Thymus (tissue), 11 donors: ENCODE results near the gene GSDME. TPM values are rescaled to one million over a fixed set of nuclear protein-coding genes. Genes with fewer than 3 reads are reported as not detected.

Experiments used
- DNase-seq, 9 donors: peaks; one replicate each; pipeline ENCODE4 v3.0.0-alpha.2; 2013; ENCODE audit warnings: low spot score in 9 of 9, low read depth in 6 of 9, missing footprints in 1 of 9
- H3K27ac ChIP-seq, 2 donors: one replicate each; pipeline ENCODE4 v1.5.1; 2013; ENCODE audit warnings: control low read depth in 1 of 2, low read depth in 1 of 2, low read length in 1 of 2, mild to moderate bottlenecking in 1 of 2, moderate library complexity in 1 of 2
- H3K27me3 ChIP-seq, 2 donors: one replicate each; pipeline ENCODE4 v1.5.1; 2013; ENCODE audit warnings: low read length in 1 of 2; ENCODE audit not compliant: control insufficient read depth in 2 of 2, insufficient read depth in 1 of 2
- H3K36me3 ChIP-seq, 2 donors: one replicate each; pipeline ENCODE4 v1.5.1; 2013; ENCODE audit warnings: low read length in 1 of 2, mild to moderate bottlenecking in 1 of 2, moderate library complexity in 1 of 2; ENCODE audit not compliant: control insufficient read depth in 2 of 2, insufficient read depth in 2 of 2
- H3K4me1 ChIP-seq, 2 donors: one replicate each; pipeline ENCODE4 v1.5.1; 2013; ENCODE audit warnings: low read length in 2 of 2; ENCODE audit not compliant: control insufficient read depth in 2 of 2, insufficient read depth in 2 of 2
- H3K4me3 ChIP-seq, 2 donors: one replicate each; pipeline ENCODE4 v1.5.1; 2013; ENCODE audit warnings: low read length in 2 of 2, control low read depth in 1 of 2, mild to moderate bottlenecking in 1 of 2
- H3K9me3 ChIP-seq, 2 donors: one replicate each; pipeline ENCODE4 v1.5.1; 2013; ENCODE audit warnings: low read length in 1 of 2, mild to moderate bottlenecking in 1 of 2; ENCODE audit not compliant: control insufficient read depth in 2 of 2, insufficient read depth in 1 of 2
- WGBS: extraction: QIAGEN DNeasy Blood & Tissue Kit; methylation state at CpG from one replicate; pipeline ENCODE4 v1.1.7; 2013; 5-methylcytosine and 5-hydroxymethylcytosine counted together
- polyA plus RNA-seq: library from polyadenylated mRNA; stranded (reverse); fragments of 200-250 nt; gene quantifications from one replicate; pipeline ENCODE4 v1.2.3, GENCODE V29; 2013
- total RNA-seq: library from RNA; stranded (reverse); fragments of 120-200 nt; gene quantifications from one replicate; pipeline ENCODE4 v1.2.4, GENCODE V29; 2013
- donor health status: healthy.

Gene GSDME
- total and polyA plus RNA-seq, 2 donors: 1.9 to 10.7 TPM

DNA sequence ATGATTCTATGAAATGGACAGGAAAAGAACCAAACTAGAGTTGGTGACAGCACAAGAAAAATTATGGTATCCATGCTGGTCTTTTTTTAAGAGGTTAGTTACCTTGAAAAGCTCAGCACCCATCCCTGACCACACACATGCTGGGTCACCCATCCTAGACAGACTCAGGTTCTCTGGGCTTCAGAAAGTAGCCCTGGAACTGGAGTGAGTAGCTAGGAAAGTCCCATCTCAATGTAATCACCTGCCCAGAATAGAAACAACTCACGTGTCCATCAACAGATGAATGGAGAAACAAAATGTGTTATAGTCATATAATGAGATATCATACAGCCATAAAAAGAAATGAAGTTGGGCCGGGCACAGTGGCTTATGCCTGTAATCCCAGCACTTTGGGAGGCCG, 37.0 kb downstream of the GSDME start:
- Histone ChIP-seq H3K27ac (no peak overlapping the region), H3K4me3 (no peak overlapping the region), H3K27me3 (no peaks in the 10 kb centered on the region), H3K4me1 (peaks cover 5 to 33% of the 10 kb centered on the region in 2 donors), H3K9me3 (no peaks in the 10 kb centered on the region), H3K36me3 (no peaks in the 10 kb centered on the region)
- WGBS: 97% methylated on average over 3 of the region's 3 CpGs
- no peak for DNase-seq

DNA sequence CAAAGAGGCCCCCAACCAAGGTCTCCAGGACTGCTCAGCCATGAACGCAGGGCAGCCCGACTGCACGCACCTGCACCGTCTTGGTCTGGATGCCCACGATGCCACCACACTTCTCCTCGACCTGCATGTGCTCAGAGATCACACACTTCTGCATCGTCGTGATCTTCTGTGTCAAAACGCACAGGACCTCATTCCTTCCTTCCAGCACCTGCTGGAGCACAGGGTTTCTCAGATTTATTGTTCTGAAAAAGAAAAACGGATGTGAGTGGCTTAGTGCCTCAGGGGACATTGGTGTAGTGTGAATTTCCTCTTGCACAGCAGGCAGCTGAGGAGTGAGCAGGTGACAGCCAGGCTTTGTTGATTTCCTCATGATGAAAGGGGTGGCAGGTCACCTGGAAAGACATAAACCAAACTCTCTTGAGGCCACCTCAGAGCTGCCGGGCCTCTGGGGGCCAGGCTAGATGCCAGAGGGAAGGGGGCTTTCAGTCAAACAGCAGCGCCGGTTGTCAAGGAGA, 38.2 kb downstream of the GSDME start:
- peaks cover 5 to 34% of the 10 kb centered on the region in 2 donors for H3K4me1 ChIP-seq
- peak in 6 of 9 donors; percentile 20 to 70 (median 34) for DNase-seq
- no peaks in the 10 kb centered on the region for H3K27me3 ChIP-seq
- H3K36me3 ChIP-seq: no peaks in the 10 kb centered on the region
- H3K27ac ChIP-seq: peak overlapping the region in 1 of 2 donors; percentile 56
- 33% methylated on average over 13 of the region's 13 CpGs for whole genome bisulfite sequencing
- H3K9me3 ChIP-seq: no peaks in the 10 kb centered on the region
- H3K4me3 ChIP-seq: no peak overlapping the region

DNA sequence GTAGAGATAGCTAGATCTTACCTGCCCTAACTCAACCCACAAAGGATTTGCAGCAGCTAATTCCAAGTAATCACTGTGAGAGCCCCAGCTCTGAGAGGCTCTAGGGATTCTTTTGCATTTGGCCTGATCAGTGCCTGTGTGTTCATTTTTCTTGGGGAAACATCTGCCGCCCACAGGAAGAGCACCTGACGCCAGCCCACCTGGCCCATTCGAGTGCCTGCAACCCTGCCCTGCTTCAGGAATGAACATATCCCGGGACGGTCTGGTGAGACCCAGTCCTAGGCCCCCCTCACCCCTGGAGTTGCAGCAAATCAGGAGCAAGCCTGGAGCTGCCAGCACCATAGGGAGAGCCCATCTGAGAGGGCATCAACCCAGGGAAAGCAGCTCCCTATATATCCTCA, 38.8 kb downstream of the GSDME start:
- no peak for DNase-seq
- 44% methylated on average over 5 of the region's 5 CpGs for WGBS
- Histone ChIP-seq H3K4me1 (peaks cover 5 to 34% of the 10 kb centered on the region in 2 donors), H3K9me3 (no peaks in the 10 kb centered on the region), H3K36me3 (no peaks in the 10 kb centered on the region), H3K4me3 (no peak overlapping the region), H3K27me3 (no peaks in the 10 kb centered on the region), H3K27ac (peak overlapping the region in 1 of 2 donors; percentile 56)

DNA sequence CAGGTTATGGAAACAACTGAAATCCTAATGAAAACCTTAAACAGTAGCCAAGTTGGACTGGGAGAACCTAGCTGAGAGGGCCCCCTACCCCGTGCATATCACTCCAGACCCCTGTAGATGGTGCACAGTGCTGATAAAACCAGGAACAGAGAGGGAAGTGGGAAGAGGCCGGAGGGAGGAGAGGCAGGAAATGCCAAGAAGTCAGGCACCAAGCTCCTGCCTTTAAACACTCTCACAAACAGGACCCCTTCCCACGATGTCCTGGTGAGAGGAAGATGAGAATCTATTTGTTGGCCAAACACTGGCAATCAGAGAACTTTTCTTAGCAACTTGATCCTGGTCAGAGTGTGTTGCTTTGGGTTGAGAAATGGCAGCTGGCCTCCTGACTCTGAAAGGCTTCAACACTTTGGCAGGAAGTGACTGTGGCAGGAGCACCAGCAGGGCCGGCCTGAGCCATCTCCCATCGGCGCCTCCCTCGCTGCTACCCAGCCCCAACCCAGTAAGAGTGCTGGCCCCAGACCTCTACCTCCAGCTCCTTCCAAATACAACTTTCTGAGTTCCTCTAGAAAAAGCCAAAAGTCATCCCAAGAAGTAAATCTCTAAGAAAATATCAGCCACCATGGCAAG, 39.5 kb downstream of the GSDME start:
- H3K4me3 ChIP-seq: no peak overlapping the region
- 67% methylated on average over 7 of the region's 7 CpGs for WGBS
- no peak overlapping the region for H3K27ac ChIP-seq
- H3K36me3 ChIP-seq: no peaks in the 10 kb centered on the region
- H3K27me3 ChIP-seq: no peaks in the 10 kb centered on the region
- no peaks in the 10 kb centered on the region for H3K9me3 ChIP-seq
- peaks cover 5 to 34% of the 10 kb centered on the region in 2 donors for H3K4me1 ChIP-seq
- no peak for DNase-seq

DNA sequence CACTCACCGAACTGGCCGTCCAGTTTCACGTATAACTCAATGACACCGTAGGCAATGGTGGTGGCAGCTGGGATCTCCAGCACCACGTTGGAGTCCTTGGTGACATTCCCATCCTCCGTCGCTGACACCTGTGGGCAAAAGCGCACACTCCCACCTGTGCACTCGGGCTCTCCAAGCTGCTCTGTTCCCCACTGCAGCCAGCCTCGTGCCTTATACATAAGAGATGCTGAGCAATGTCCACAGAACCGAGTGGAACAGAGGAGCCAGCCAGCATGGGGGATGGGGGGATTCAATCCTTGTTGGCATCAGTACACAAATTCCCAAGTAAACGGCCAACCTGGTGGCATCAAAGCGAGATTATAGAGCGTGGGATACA, 40.0 kb downstream of the GSDME start:
- 90% methylated on average over 14 of the region's 14 CpGs for WGBS
- no peak for DNase-seq

DNA sequence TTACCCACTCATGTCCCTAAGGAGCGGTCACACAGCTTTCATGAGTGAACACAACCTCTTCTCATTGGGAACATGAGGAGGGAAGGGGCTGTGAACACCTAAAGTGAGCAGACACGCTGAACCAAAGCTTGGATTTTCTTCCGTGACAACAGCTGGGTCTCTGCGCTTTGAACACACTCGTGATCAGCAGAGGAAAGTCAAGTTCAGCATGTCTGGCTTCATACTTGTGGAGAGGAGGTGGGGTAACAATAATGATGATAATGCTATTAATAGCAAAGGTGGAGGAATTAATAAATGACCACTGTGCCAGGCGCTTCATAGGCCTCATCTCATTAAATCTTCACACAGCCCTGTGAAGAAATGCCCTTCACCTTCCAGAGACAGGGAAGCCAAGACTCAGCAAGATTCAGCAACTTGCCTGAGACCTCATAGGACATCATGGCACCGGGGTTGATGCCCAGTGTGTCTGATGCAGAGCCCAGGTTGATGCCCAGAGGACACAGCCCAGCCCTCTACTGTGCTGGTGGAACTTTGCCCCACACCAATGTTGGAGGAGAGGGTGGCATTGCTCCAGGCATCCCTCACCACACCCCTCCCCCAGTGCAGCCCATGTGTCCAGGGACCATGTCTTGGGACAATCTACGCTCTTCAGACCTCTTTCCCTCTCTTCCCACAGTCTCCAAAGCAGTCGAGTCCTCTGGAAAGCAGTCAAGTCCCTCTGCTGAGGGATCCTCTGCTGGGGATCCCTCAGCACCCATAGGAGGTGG, 40.6 kb downstream of the GSDME start:
- no peak for DNase-seq
- peaks cover 5 to 34% of the 10 kb centered on the region in 2 donors for H3K4me1 ChIP-seq

More for the DNA sequence above, 40.0 kb downstream of the GSDME start:
- Histone ChIP-seq H3K4me3 (no peak overlapping the region), H3K27ac (no peak overlapping the region), H3K27me3 (no peaks in the 10 kb centered on the region), H3K4me1 (peaks cover 5 to 34% of the 10 kb centered on the region in 2 donors), H3K9me3 (no peaks in the 10 kb centered on the region), H3K36me3 (no peaks in the 10 kb centered on the region)

DNA sequence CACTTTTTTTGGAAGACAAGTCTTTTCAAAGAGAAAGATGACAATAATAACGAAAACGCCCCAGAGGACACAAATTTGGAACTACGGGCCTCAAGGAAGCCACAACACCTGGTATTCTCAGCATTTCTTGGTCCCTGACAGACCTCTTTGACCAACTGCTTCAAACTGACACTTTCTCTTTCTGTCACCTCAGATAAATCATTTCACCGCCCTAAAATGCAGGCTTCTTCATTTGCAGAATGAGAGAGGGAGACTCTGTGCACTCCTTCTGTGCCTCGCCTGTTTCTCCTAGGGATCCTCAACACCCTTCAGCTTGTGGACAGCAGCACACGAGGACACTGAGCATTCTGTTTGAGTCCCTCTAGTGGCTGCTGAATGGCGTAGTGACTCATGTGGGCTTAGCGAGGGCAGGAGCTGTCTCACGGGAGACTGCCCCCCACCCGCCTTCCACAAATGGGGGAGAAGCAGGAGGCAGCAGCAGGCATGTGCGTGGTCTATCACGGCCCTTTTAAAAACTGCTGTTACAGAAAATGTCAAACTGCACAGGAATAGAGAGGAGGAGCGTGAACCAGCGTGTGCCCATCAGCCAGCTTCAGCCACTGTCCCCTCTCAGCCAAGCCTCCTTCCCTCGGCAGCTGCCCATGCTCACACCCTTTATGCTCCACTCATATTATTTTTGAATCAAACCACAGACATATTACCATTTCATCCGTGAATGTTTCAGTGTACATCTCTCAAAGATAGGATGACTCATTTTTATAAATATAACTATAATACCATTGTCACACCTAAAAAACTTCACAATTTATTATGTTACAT, 41.4 kb downstream of the GSDME start:
- peak in 3 of 9 donors; percentile 19 to 49 (median 32) for DNase-seq
- WGBS: 32% methylated on average over 16 of the region's 16 CpGs
- Histone ChIP-seq H3K9me3 (no peaks in the 10 kb centered on the region), H3K4me1 (peaks cover 5 to 34% of the 10 kb centered on the region in 2 donors), H3K36me3 (no peaks in the 10 kb centered on the region), H3K27me3 (no peaks in the 10 kb centered on the region), H3K27ac (no peak overlapping the region), H3K4me3 (no peak overlapping the region)

More for the DNA sequence above, 40.6 kb downstream of the GSDME start:
- Histone ChIP-seq H3K9me3 (no peaks in the 10 kb centered on the region), H3K27me3 (no peaks in the 10 kb centered on the region), H3K27ac (no peak overlapping the region), H3K4me3 (no peak overlapping the region), H3K36me3 (no peaks in the 10 kb centered on the region)
- WGBS: 95% methylated on average over 9 of the region's 9 CpGs

DNA sequence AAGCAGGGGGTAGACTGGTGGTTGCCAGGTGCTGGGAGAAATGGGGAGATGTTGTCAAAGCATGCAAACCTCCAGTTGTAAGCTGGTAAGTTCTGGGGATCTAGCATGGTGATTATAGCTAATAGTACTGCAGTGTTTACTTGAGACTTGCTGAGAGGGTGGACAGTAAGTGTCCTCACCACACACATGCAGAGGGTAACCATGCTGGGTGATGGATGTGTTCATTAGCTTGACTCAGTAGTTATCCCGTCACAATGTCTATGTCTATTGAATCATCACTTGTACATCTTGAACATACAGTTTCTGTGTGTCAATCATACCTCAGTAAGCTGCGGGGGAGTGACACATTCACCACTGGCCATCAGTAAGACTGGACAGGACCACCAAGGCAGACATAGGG, 42.1 kb downstream of the GSDME start:
- 98% methylated on average over 2 of the region's 2 CpGs for WGBS
- H3K36me3 ChIP-seq: no peaks in the 10 kb centered on the region
- H3K4me3 ChIP-seq: no peak overlapping the region
- H3K27me3 ChIP-seq: no peaks in the 10 kb centered on the region
- DNase-seq: no peak
- H3K27ac ChIP-seq: no peak overlapping the region
- peaks cover 5 to 34% of the 10 kb centered on the region in 2 donors for H3K4me1 ChIP-seq
- no peaks in the 10 kb centered on the region for H3K9me3 ChIP-seq

DNA sequence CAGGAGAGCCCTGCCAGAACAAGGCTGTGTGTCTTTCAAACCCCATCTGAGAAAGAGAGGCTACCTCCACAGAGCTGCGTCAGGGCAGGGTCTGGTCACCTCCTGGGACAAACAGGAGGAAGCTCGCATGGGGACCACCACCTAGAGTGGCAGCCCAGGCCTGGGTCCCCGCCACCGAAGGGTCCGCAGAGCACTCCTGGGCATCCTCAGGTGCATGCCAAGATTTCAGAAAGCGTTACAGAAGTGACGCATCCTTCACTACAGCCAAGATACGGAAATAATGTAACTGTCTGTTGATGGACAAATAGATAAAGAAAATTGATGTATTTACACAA, 42.6 kb downstream of the GSDME start:
- no peak for DNase-seq
- Histone ChIP-seq H3K4me1 (peaks cover 5 to 33% of the 10 kb centered on the region in 2 donors), H3K4me3 (no peak overlapping the region), H3K27me3 (no peaks in the 10 kb centered on the region), H3K9me3 (no peaks in the 10 kb centered on the region), H3K36me3 (no peaks in the 10 kb centered on the region), H3K27ac (no peak overlapping the region)
- WGBS: 89% methylated on average over 8 of the region's 8 CpGs
